Measurements from ENCODE around the gene NOX5. TPM values are rescaled to one million over a fixed set of nuclear protein-coding genes. Genes with fewer than 3 reads are reported as not detected.
A peak's percentile ranks its signal among the peaks of the same experiment; 100 is the strongest.

NOX5 gene
- total and polyA plus RNA-seq, 2 of the 13 experiments (the other 11 are each of a cell fraction or from before 2014, with no cell fraction given): not detected

DNA sequence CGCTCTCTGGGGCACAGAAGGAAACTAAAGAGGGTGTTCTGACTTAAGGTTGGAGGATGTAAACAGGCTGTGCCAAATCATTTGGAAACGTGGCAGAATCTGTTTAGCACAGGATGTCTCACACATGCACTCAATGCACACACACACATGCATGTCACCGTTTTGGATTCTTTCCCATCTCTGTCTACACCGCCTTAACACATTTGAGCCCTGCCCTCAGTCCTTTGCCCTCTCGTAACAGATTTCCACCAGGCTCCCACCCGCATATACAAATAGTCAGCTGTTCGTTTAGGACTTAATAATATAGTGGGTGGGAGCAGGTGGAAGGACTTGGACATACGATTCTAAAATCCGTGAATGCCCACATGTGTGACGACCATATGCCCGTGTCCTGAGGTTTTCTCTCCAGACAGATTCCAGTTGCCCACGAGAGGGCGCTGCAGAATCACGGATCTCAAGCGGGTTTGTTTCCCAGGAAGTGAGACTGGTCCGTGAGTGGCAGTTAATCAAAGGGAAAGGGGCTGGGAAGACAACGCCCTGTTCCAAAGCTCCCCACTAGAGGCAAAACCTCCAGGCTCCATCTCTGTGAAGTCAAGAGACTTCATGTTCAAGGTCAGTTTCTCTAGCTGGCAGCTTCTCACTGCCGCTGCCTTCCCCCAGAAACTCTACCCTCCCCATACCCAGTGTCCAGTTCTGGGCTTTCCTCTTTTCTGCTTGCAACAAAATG is 44.5 kb downstream of the NOX5 start (continued):
- TF ChIP-seq, protein P1, sequence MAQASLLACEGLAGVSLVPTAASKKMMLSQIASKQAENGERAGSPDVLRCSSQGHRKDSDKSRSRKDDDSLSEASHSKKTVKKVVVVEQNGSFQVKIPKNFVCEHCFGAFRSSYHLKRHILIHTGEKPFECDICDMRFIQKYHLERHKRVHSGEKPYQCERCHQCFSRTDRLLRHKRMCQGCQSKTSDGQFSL (CRISPR knock-in tag; IDR thresholded peaks at IDR 0.05): no peak
- TF ChIP-seq NR2F2 (IDR thresholded peaks at IDR 0.05; ENCODE audit: borderline replicate concordance, low read depth): no peak
- TF ChIP-seq RAD21 (CRISPR knock-in tag; IDR thresholded peaks at IDR 0.05): peak; percentile 91
- TF ChIP-seq ZFAT (CRISPR knock-in tag; conservative IDR thresholded peaks at IDR 0.05): no peak
- TF ChIP-seq MIER3 (CRISPR knock-in tag; IDR thresholded peaks at IDR 0.05; ENCODE audit: borderline replicate concordance): no peak
- TF ChIP-seq BCL6 (CRISPR knock-in tag; IDR thresholded peaks at IDR 0.05): no peak
- TF ChIP-seq ZNF615 (CRISPR knock-in tag; IDR thresholded peaks at IDR 0.05; ENCODE audit: borderline replicate concordance): no peak
- TF ChIP-seq ZNF670 (CRISPR knock-in tag; IDR thresholded peaks at IDR 0.05; ENCODE audit: borderline replicate concordance): no peak
- TF ChIP-seq ZBTB20 (CRISPR knock-in tag; IDR thresholded peaks at IDR 0.05; ENCODE audit: borderline replicate concordance, low read depth): 0 out of 2 replicates have a peak, but pooled peaks have one; percentile 24
- TF ChIP-seq, protein P2, sequence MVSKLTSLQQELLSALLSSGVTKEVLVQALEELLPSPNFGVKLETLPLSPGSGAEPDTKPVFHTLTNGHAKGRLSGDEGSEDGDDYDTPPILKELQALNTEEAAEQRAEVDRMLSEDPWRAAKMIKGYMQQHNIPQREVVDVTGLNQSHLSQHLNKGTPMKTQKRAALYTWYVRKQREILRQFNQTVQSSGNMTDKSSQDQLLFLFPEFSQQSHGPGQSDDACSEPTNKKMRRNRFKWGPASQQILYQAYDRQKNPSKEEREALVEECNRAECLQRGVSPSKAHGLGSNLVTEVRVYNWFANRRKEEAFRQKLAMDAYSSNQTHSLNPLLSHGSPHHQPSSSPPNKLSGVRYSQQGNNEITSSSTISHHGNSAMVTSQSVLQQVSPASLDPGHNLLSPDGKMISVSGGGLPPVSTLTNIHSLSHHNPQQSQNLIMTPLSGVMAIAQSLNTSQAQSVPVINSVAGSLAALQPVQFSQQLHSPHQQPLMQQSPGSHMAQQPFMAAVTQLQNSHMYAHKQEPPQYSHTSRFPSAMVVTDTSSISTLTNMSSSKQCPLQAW (CRISPR knock-in tag; IDR thresholded peaks at IDR 0.05): peak; percentile 65
- TF ChIP-seq SAFB2 (CRISPR knock-in tag; IDR thresholded peaks at IDR 0.05; ENCODE audit: borderline replicate concordance, low read depth): no peak
- TF ChIP-seq, protein P3, sequence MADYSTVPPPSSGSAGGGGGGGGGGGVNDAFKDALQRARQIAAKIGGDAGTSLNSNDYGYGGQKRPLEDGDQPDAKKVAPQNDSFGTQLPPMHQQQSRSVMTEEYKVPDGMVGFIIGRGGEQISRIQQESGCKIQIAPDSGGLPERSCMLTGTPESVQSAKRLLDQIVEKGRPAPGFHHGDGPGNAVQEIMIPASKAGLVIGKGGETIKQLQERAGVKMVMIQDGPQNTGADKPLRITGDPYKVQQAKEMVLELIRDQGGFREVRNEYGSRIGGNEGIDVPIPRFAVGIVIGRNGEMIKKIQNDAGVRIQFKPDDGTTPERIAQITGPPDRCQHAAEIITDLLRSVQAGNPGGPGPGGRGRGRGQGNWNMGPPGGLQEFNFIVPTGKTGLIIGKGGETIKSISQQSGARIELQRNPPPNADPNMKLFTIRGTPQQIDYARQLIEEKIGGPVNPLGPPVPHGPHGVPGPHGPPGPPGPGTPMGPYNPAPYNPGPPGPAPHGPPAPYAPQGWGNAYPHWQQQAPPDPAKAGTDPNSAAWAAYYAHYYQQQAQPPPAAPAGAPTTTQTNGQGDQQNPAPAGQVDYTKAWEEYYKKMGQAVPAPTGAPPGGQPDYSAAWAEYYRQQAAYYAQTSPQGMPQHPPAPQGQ (CRISPR knock-in tag; IDR thresholded peaks at IDR 0.05; ENCODE audit: borderline replicate concordance): no peak
- no peak for TF ChIP-seq KLF6 (CRISPR knock-in tag; IDR thresholded peaks at IDR 0.05)
- 0 out of 2 replicates have a peak, but pooled peaks have one; percentile 19 for TF ChIP-seq MIXL1 (CRISPR knock-in tag; IDR thresholded peaks at IDR 0.05)
- TF ChIP-seq, protein P4, sequence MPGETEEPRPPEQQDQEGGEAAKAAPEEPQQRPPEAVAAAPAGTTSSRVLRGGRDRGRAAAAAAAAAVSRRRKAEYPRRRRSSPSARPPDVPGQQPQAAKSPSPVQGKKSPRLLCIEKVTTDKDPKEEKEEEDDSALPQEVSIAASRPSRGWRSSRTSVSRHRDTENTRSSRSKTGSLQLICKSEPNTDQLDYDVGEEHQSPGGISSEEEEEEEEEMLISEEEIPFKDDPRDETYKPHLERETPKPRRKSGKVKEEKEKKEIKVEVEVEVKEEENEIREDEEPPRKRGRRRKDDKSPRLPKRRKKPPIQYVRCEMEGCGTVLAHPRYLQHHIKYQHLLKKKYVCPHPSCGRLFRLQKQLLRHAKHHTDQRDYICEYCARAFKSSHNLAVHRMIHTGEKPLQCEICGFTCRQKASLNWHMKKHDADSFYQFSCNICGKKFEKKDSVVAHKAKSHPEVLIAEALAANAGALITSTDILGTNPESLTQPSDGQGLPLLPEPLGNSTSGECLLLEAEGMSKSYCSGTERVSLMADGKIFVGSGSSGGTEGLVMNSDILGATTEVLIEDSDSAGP (CRISPR knock-in tag; IDR thresholded peaks at IDR 0.05; ENCODE audit: borderline replicate concordance): peak; percentile 14; the same call in 1 of the 2 replicates
- TF ChIP-seq ZNF788 (CRISPR knock-in tag; IDR thresholded peaks at IDR 0.05; ENCODE audit: borderline replicate concordance): no peak
- TF ChIP-seq, protein P5, sequence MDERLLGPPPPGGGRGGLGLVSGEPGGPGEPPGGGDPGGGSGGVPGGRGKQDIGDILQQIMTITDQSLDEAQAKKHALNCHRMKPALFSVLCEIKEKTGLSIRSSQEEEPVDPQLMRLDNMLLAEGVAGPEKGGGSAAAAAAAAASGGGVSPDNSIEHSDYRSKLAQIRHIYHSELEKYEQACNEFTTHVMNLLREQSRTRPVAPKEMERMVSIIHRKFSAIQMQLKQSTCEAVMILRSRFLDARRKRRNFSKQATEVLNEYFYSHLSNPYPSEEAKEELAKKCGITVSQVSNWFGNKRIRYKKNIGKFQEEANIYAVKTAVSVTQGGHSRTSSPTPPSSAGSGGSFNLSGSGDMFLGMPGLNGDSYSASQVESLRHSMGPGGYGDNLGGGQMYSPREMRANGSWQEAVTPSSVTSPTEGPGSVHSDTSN (CRISPR knock-in tag; IDR thresholded peaks at IDR 0.05): peak; percentile 69
- TF ChIP-seq NFE2L1 (CRISPR knock-in tag; IDR thresholded peaks at IDR 0.05; ENCODE audit: borderline replicate concordance): no peak
- TF ChIP-seq FOXO1 (CRISPR knock-in tag; IDR thresholded peaks at IDR 0.05): 0 out of 2 replicates have a peak, but pooled peaks have one; percentile 14
- TF ChIP-seq ARNT (IDR thresholded peaks at IDR 0.05): no peak
- TF ChIP-seq FOXJ3 (CRISPR knock-in tag; IDR thresholded peaks at IDR 0.05; ENCODE audit: borderline replicate concordance): no peak
- TF ChIP-seq ZBTB8A (CRISPR knock-in tag; IDR thresholded peaks at IDR 0.05; ENCODE audit: borderline replicate concordance, low read depth): no peak
